NB4 (cell line): ENCODE measurements around the gene PANK4.

Experiments used
- CTCF ChIP-seq: IDR thresholded peaks from one replicate; pipeline ENCODE4 v1.5.1; 2012; ENCODE audit warnings: low read depth, low read length
- MYC ChIP-seq: IDR thresholded peaks from 2 replicates; pipeline ENCODE4 v1.6.1; 2011; ENCODE audit warnings: low read depth, low read length
- POLR2A ChIP-seq: IDR thresholded peaks from 2 replicates; pipeline ENCODE4 v1.6.1; 2011; ENCODE audit warnings: mild to moderate bottlenecking; ENCODE audit not compliant: insufficient read length; ENCODE audit errors: extremely low read depth
- TF ChIP-seq, protein P1 (sequence below): IDR thresholded peaks from 2 replicates; pipeline ENCODE4 v1.6.1; 2011; ENCODE audit warnings: low read depth, low read length

- TF ChIP-seq CTCF (no peak), POLR2A (no peak), MYC (no peak)
- TF ChIP-seq, protein P1, sequence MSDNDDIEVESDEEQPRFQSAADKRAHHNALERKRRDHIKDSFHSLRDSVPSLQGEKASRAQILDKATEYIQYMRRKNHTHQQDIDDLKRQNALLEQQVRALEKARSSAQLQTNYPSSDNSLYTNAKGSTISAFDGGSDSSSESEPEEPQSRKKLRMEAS = no peak
These were observed 8.5 kb upstream of the PANK4 start for GRCh38 chr1:2534687-2535441.
